Coronary artery (tissue), 2 donors: ENCODE results near the gene C1QTNF12.
A peak's percentile ranks its signal among the peaks of the same experiment; 100 is the strongest.

Experiments used
- DNase-seq: peaks from one replicate; pipeline ENCODE4 v3.0.0-alpha.2; 2017; ENCODE audit warnings: low spot score
- H3K27ac ChIP-seq, 2 donors: fragments of 200-600 bp; sonication (generic); one replicate each; pipeline ENCODE4 v1.5.1; 2016 to 2019
- H3K4me3 ChIP-seq: fragments of 200-600 bp; sonication (generic); 2 replicates; pipeline ENCODE4 v1.5.1; 2016; ENCODE audit warnings: mild to moderate bottlenecking, moderate library complexity
- TF ChIP-seq, protein P1 (sequence below): fragments of 200-600 bp; sonication (generic); IDR thresholded peaks from one replicate; pipeline ENCODE4 v1.5.1; 2019; ENCODE audit warnings: antibody characterized with exemption

The C1QTNF12 gene, protein sequence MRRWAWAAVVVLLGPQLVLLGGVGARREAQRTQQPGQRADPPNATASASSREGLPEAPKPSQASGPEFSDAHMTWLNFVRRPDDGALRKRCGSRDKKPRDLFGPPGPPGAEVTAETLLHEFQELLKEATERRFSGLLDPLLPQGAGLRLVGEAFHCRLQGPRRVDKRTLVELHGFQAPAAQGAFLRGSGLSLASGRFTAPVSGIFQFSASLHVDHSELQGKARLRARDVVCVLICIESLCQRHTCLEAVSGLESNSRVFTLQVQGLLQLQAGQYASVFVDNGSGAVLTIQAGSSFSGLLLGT

DNA sequence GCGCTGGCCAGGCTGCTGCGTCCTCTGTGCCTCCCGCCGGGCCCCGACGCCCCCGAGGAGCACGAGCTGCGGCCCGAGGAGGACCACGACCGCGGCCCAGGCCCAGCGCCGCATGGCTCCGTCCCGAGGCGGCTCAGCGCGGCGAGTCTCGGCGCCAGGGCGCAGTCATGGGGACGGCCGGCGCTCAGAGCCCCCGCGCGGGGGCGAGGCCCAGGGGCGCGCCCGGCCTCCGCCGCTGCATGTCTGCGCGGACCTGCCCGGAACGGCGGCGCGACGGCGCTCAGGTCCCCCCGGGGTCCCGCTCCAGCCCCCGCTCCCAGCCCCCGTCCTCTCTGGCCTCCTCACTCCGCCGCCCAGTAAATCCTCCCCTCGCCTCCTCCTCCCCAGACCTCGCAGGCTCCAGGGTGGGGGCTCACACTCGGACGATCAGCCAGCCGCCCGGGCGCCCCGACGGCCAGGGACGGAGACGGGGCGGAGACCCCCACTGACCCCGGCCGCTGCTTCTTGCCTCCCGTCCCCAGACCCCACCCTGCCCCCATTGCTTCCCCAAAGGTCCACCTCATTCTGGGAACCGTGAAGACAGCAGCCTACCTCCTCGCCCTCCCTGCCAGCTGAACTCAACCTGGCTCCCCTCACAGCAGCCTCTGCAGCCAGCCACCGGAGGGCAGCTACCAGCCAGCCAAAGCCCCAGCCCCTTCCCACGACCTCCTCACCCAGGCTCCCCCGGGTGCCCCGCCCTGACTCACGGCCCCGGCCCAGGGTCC, at the start of gene C1QTNF12:
Gene C1QTNF12 (minus strand): TSS at position 146 of the 764 bp plus-strand sequence. CDS start 32 bp downstream, at position 114.
- TF ChIP-seq, protein P1, sequence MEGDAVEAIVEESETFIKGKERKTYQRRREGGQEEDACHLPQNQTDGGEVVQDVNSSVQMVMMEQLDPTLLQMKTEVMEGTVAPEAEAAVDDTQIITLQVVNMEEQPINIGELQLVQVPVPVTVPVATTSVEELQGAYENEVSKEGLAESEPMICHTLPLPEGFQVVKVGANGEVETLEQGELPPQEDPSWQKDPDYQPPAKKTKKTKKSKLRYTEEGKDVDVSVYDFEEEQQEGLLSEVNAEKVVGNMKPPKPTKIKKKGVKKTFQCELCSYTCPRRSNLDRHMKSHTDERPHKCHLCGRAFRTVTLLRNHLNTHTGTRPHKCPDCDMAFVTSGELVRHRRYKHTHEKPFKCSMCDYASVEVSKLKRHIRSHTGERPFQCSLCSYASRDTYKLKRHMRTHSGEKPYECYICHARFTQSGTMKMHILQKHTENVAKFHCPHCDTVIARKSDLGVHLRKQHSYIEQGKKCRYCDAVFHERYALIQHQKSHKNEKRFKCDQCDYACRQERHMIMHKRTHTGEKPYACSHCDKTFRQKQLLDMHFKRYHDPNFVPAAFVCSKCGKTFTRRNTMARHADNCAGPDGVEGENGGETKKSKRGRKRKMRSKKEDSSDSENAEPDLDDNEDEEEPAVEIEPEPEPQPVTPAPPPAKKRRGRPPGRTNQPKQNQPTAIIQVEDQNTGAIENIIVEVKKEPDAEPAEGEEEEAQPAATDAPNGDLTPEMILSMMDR: no peak
- DNase-seq: no peak
- peak within 1 kb of the TSS; percentile 34 for H3K4me3 ChIP-seq
- H3K27ac ChIP-seq: no peak within 1 kb of the TSS

DNA sequence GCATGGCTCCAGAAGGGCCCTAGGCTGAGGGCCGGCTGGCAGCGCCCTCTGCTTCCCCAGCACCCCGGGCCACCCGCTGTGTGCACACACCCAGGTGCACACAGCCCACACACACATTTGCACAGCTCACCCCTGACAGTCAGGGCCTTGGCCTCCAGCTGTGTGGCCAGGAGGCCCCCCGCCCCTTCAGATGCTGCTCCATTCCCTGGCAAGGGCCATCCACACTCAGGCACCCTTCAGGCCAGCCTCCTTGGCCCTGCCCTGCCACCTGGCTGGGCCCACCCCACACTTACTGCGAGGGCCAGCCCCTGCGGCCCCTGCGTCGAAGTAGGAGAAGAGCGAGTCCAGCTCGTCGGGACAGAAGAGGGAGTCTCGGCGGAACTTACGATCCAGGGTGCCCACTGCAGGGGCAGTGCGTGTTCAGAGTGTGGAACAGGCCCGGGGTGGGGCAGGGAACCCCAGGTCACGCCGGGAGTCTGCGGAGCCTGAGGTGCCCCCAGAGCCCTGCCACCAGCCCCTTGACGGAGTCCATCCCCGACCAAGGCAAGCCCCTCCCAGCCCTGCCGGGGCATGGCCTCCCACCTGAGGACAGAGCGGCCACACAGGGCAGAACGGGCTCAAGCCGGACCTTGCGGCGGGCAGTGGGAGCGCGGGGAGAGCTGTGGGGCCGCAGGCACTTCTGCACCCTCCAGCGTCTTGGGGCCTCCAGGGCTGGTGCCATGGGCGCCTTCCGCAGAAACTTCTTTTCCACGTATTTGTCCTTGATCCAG, 48.8 kb upstream of the C1QTNF12 start:
- H3K27ac ChIP-seq: no peak overlapping the region
- no peak overlapping the region for H3K4me3 ChIP-seq
- TF ChIP-seq, protein P1: no peak
- DNase-seq: no peak

DNA sequence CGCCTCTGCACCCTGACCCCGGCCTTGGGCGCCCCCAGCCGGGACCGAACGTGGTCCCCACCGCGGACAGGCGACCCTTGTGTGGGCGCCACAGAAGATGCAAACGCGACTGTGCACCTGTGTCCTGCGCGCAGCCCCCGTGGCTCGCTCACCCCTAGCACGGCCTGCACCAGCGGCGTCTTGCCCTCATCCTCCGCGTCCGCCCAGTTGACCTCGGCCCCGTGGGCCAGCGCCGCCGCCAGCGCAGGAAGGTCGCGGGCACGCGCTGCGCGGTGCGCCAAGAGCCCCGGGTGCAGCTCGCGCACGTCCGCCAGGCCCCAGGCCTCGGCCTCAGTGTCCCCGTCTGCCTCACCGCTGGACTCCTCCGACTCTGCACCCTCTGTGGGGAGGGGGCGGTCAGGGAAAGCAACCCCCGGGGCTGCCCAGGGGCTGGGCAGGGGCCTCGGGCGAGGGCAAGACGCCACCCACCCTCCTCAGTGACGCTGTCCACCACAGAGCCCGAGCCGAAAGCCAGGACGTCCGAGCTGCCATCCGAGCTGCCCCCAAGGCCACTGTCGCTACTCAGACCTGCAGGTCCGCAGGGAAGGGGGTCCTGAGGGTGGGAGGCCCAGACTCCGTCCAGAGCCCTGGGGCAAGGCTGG, 47.8 kb upstream of the C1QTNF12 start:
- TF ChIP-seq, protein P1: no peak
- H3K4me3 ChIP-seq: no peak overlapping the region
- no peak overlapping the region for H3K27ac ChIP-seq
- DNase-seq: no peak

DNA sequence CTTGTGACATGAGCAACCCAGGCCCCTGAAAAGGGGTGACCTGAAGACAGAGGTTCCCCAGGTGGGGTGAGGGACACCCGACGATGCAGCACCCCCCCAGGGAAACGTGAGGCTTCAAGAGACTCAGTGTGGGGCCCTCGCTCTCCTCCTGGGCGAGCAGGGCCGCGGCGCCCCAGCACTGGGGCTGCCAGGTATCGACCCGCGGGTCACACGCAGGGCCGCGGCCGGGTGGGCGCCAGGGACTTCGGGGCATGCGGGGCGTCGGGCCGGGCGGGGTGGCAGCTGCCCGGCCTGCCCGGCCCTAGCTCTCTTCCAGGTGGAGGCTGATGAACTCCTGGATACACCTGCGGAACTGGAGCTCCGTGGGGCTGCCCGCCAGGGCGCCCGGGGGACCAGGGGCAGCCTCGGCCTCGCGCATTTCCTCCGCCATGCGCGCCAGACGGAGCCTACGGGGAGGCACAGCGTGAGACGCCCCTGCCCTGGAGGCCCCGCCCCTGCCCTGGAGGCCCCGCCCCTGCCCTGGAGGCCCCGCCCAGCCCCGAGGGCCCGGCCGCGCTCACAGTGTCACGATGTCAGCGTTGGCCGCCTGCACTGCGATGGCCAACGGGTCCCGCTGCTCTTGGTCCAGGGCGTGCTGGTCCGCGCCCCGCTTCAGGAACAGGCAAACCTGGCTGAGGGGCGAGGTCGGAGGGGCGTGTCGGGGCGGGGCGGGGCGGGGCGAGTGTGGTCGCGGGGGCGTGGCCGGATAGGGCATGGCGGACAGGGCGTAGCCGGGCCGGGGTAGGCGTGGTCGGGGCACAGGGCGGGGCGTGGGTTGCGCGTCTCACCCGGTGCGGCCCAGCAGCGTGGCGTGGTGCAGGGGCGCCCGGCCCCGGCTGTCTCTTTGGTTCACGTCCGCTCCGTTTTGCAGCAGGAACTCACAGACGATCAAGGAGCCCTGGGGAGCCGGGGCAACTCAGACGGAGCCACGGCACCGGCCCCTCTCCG, 47.0 kb upstream of the C1QTNF12 start:
- Histone ChIP-seq H3K27ac (no peak overlapping the region), H3K4me3 (no peak overlapping the region)
- no peak for DNase-seq
- TF ChIP-seq, protein P1: no peak

DNA sequence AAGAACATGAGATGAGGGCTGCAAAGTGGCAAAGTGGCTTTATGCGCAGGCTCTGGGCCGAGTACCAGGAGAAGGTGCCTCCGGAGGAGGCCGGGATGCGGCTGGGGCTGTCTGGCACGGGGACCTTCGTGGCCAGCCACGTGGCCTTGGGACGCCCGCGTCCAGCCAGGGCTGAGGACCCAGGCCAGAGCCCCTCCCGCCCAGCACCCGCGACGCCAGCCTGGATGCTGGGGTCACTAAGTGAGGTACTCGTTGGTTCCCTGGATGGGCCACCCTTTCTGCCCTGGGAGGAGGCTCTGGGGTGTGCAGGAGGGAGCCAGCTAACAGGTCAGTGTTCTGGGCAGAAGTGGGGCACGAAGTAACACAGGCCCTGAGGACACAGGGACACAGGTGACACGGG, 46.3 kb upstream of the C1QTNF12 start:
- H3K27ac ChIP-seq: no peak overlapping the region
- TF ChIP-seq, protein P1: no peak
- no peak for DNase-seq
- no peak overlapping the region for H3K4me3 ChIP-seq

DNA sequence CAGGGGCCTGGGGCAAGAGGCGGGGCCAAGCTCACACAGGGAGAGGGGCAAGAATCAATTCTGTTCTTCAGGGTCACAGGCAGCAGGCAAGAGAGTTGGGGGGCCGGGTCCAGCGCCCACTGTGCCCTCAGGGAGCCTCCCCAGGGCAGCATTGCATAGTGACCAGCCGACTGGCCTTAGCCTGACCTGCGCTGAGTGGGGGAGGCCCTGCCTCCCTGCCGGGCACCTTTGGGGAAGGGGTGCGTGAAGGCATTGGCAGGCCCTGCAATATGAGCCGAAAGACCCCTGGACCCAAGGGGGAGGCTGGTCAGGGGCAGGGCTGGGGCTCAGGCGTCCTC, 45.9 kb upstream of the C1QTNF12 start:
- Histone ChIP-seq H3K27ac (no peak overlapping the region), H3K4me3 (no peak overlapping the region)
- no peak for DNase-seq
- TF ChIP-seq, protein P1: no peak
